ENCODE data around the gene AGAP2. TPM values are rescaled to one million over a fixed set of nuclear protein-coding genes. Genes with fewer than 3 reads are reported as not detected.

The AGAP2 gene
- total and polyA plus RNA-seq, 12 donors, result 0.50 to 8.1 (median 2.1) TPM

GRCh38 chr12:57782243-57782607 lies 43.7 kb upstream of the AGAP2 start:
- TF ChIP-seq CTCF (IDR thresholded peaks at IDR 0.05) (no peak), POLR2A (IDR thresholded peaks at IDR 0.05) (no peak)
- WGBS, 4 donors, result 7 to 13% (median 12%) methylated on average over 4 of the region's 4 CpGs
- intact Hi-C loops (cut with DNase I), result no loop called here
- peak overlapping the region in 2 of 4 donors; percentile 65 to 95 for H3K4me3 ChIP-seq
- peak overlapping the region in 2 of 5 donors; percentile 14 to 43 for H3K27ac ChIP-seq
- H3K4me1 ChIP-seq (replicated peaks in 1 of 2), result peaks cover 7 to 15% of the 10 kb centered on the region in 2 donors
- peaks cover 0 to 27% of the 10 kb centered on the region in 2 donors for H3K36me3 ChIP-seq (replicated peaks in 1 of 2)
- no peak for DNase-seq
- H3K9me3 ChIP-seq (replicated peaks in 1 of 3), result no peaks in the 10 kb centered on the region
- H3K27me3 ChIP-seq, result no peaks in the 10 kb centered on the region

GRCh38 chr12:57781801-57782200 lies 43.3 kb upstream of the AGAP2 start:
- H3K36me3 ChIP-seq (replicated peaks in 1 of 2), result peaks cover 0 to 23% of the 10 kb centered on the region in 2 donors
- no peaks in the 10 kb centered on the region for H3K9me3 ChIP-seq (replicated peaks in 1 of 3)
- no peak overlapping the region for H3K4me3 ChIP-seq
- peak overlapping the region in 1 of 5 donors; percentile 14 for H3K27ac ChIP-seq
- peaks cover 7 to 15% of the 10 kb centered on the region in 2 donors for H3K4me1 ChIP-seq (replicated peaks in 1 of 2)
- intact Hi-C loops (cut with DNase I), result no loop called here
- WGBS, 4 donors, result 62 to 73% (median 65%) methylated on average over 2 of the region's 2 CpGs
- TF ChIP-seq CTCF (IDR thresholded peaks at IDR 0.05), result no peak
- no peak for TF ChIP-seq POLR2A (IDR thresholded peaks at IDR 0.05)
- DNase-seq, result no peak
- H3K27me3 ChIP-seq, result no peaks in the 10 kb centered on the region

GRCh38 chr12:57781244-57781643 lies 42.7 kb upstream of the AGAP2 start:
- H3K27ac ChIP-seq, result no peak overlapping the region
- no peaks in the 10 kb centered on the region for H3K9me3 ChIP-seq (replicated peaks in 1 of 3)
- no peak for DNase-seq
- intact Hi-C loops (cut with DNase I), result no loop called here
- peaks cover 0 to 17% of the 10 kb centered on the region in 2 donors for H3K36me3 ChIP-seq (replicated peaks in 1 of 2)
- 89 to 96% (median 91%) methylated on average over 3 of the region's 3 CpGs for WGBS, 4 donors
- peaks cover 7 to 15% of the 10 kb centered on the region in 2 donors for H3K4me1 ChIP-seq (replicated peaks in 1 of 2)
- H3K4me3 ChIP-seq, result no peak overlapping the region
- TF ChIP-seq POLR2A (IDR thresholded peaks at IDR 0.05) (no peak), CTCF (IDR thresholded peaks at IDR 0.05) (no peak)
- H3K27me3 ChIP-seq, result no peaks in the 10 kb centered on the region

- H3K4me1 ChIP-seq (replicated peaks in 1 of 2), result peaks cover 7 to 15% of the 10 kb centered on the region in 2 donors
- H3K27me3 ChIP-seq, result no peaks in the 10 kb centered on the region
- no peak overlapping the region for H3K27ac ChIP-seq
- H3K4me3 ChIP-seq, result no peak overlapping the region
- WGBS, 4 donors, result 93 to 100% (median 97%) methylated on average over 1 to 4 of the region's 4 CpGs
- H3K36me3 ChIP-seq (replicated peaks in 1 of 2), result peaks cover 0 to 9% of the 10 kb centered on the region in 2 donors
- no peaks in the 10 kb centered on the region for H3K9me3 ChIP-seq (replicated peaks in 1 of 3)
- no peak for DNase-seq
- TF ChIP-seq POLR2A (IDR thresholded peaks at IDR 0.05) (no peak), CTCF (IDR thresholded peaks at IDR 0.05) (no peak)
- intact Hi-C loops (cut with DNase I), result no loop called here
Measured at GRCh38 chr12:57780284-57780897, 41.8 kb upstream of the AGAP2 start.
